Muscle of arm (tissue), 12 donors: ENCODE results near the gene FAM221A. TPM values are rescaled to one million over a fixed set of nuclear protein-coding genes. Genes with fewer than 3 reads are reported as not detected.
"Not testable (repeated sequence)": the region's sequence is repeated elsewhere in the genome, so short reads cannot be mapped to it uniquely, and the experiment has no call there.

Experiments
- DNase-seq: peaks from one replicate; pipeline ENCODE4 v3.0.0-alpha.2; 2013
- polyA plus RNA-seq, 12 donors: library from polyadenylated mRNA; unstranded; fragments of 120-200 nt; gene quantifications; one replicate each; pipeline ENCODE4 v1.2.1, GENCODE V29; 2013; ENCODE audit not compliant: insufficient read length in 12 of 12

Gene FAM221A
- polyA plus RNA-seq, 12 donors: 1.8 to 5.9 (median 3.4) TPM; not detected in 2

- no peak for DNase-seq
Observed at GRCh38 chr7:23698822-23699221, 18.8 kb downstream of the FAM221A start.

GRCh38 chr7:23700046-23700445 lies 20.0 kb downstream of the FAM221A start:
- DNase-seq: no peak

- no peak for DNase-seq
Observed at GRCh38 chr7:23709081-23709750, 29.2 kb downstream of the FAM221A start.

GRCh38 chr7:23710000-23710399 lies 30.0 kb downstream of the FAM221A start, which contains the start of gene STK31:
Gene STK31, plus strand, starts transcription at chr7:23710219. Its CDS starts 67 bp downstream, at chr7:23710286.
- no peak for DNase-seq

DNA sequence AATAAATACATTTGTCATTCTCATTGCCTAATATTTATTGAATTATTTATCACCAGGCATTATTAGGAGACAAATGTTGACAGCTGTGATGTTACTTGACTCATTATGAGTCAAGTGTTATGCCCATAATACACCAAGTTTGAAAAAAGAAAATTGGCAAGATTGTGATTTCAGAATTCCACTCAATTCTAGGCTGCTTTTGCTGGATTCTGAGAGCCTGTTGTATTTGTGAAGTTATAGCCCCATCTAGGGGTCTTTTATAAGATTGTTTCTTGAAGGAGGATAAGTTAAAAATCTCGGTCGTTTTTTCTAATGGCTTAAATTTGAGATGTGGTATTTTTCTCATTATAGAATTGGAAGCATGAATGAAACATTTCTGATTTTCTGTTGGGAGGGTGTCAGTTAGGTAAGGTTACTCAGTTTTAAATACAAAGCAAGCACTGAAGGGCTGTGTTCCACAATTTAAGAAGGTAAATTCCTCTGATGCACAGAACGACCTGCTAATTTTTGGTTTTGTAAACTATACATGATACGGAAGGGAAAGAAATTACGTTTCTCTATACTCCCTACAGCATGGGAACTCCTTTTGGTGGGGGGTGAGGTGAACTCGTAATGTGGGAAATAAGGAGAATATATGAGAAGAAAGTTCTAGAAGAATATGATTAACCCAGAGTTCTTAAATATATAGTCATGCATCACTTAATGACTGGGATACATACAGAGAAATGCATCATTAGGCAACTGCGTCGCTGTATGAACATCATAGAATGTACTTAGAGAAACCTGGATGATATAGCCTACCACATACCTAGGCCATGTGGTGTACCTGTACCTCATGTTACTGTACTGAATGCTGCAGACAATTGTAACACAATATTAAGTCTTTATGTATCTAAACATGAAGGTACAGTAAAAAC lies 32.6 kb downstream of the FAM221A start:
- DNase-seq: peak; percentile 54

DNA sequence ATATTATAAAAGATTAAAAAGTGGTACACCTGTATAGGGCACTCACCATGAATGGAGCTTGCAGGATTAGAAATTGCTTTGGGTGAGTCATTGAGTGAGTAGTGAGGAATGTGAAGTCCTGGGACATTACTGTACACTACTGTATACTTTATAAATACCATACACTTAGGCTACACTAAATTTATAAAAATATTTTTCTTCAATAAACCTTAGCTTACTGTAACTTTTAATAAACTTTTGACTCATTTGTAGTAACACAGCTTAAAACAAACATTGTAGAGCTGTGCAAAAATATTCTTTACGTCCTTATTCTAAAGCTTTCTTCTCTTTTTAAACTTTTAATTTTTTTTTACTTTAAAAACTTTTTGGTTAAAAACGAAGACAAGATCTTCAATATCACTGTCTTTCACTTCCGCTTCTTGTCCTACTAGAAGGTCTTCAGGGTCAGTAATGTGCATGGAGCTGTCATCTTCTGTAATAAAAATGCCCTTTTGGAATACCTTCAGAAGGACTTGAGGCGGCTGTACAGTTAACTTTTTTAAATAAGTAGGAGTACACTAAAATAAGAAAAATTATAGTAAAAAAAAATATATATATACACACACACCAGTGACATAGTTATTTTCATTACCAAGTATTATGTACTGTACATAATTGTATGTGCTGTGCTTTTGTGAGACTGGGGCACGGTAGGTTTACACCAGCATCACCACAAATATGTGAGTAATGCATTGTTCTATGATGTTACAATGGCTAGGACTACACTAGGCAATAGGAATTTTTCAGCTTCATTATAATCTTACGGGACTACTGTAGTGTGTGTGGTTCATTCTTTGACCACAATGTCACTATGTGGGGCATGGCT lies 33.5 kb downstream of the FAM221A start:
- no peak for DNase-seq

GRCh38 chr7:23714150-23714464 lies 34.1 kb downstream of the FAM221A start:
- DNase-seq: no peak

- DNase-seq: no peak
Observed at GRCh38 chr7:23714579-23714978, 34.6 kb downstream of the FAM221A start.

- no peak for DNase-seq
Observed at GRCh38 chr7:23715099-23715498, 35.1 kb downstream of the FAM221A start.

DNA sequence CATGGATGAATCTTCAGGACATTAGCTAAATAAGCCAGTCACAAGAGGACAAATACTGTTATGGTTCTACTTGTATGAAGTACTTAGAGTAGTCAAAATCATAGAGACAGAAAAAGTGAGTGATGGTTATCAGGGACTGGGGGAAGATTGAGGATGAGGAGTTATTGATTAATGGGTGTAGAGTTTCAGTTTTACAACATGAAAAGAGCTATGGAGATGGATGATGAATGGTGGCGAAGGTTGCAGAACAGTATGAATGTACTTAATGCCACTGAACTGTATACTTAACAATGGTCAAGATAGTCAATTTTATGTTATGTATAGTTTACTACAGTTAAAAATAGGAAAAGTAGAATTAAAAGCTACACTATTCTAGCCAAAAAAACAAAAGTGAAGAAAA lies 37.8 kb downstream of the FAM221A start:
- no peak for DNase-seq

DNA sequence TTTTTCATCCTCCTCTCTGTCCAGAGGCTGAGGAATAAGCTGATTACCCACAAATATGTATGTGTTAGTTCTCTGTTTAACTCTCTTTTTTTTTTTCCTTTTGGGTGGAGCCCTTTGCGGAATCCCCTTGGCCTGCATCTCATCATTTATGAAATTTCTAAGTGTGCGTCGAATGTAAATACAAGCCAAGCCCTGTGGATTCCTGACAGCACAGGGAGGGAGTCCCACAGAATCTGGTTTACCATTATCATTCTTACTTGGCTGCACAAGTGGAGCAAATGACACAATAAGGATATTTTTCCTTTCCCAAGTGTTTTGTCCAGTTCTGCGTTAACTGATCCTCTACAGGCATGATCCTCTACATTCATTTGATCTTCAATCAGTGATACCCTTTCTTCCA lies 41.5 kb downstream of the FAM221A start:
- DNase-seq: peak; percentile 2

DNA sequence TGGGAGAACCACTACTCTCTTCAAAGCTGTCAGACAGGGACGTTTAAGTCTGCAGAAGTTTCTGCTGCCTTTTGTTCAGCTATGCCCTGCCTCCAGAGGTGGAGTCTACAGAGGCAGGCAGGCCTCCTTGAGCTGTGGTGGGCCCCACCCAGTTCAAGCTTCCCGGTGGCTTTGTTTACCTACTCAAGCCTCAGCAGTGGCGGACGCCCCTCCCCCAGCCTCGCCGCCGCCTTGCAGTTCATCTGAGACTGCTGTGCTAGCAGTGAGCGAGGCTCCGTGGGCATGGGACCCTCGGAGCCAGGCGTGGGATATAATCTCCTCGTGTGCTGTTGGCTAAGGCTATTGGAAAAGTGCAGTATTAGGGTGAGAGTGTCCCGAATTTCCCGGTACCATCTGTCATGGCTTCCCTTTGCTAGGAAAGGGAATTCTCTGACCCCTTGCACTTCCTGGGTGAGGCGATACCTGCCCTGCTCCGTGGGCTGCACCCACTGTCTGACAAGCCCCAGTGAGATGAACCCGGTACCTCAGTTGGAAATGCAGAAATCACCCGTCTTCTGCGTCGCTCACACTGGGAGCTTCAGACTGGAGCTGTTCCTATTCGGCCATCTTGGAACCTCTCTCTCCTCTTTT lies 42.7 kb downstream of the FAM221A start:
- DNase-seq: not testable (repeated sequence)

- not testable (repeated sequence) for DNase-seq
Observed at GRCh38 chr7:23724113-23724512, 44.1 kb downstream of the FAM221A start.

GRCh38 chr7:23742051-23742450 lies 62.1 kb downstream of the FAM221A start:
- DNase-seq: no peak

- DNase-seq: no peak
Observed at GRCh38 chr7:23743226-23743625, 63.2 kb downstream of the FAM221A start.

DNA sequence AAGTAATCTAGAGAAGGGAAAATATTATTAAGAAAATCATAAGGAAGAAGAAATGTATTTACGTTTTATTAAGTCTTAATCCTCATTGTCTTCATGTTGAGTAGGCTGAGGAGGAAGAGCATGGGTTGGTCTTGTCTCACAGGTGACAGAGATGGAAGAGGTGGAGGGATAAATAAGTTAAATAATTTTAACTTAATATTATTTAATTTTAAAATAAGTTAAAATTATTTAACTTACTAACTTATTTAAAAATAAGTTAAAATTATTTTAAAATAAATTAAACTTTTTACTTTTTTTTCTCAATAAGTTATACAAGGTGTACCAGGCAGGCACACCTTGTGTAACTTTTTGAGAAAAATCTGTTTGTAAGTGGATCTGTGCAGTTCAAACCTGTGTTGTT lies 66.6 kb downstream of the FAM221A start:
- DNase-seq: no peak

DNA sequence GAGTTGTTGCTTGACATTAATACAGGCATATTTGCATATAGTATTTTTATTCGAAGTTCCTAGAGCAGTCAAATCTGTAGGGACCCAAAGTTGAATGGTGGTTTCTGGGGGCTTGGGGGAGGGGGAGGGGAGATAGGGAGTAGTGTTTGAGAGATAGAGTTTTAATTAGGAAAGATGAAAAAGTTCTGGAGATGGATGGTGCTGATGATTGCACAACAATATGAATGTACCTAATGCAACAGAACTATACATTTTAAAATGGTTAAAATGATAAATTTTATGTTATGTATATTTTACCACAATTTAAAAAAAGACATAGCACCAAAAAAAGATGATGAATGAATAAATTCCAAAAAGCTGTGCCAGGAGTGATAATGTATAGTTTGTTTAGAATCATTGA lies 71.9 kb downstream of the FAM221A start:
- no peak for DNase-seq
